ENCODE measurements around the gene GRM4. TPM values are rescaled to one million over a fixed set of nuclear protein-coding genes. Genes with fewer than 3 reads are reported as not detected.

GRM4 gene
- total RNA-seq, 1 donor from 2014 or later: not detected

- DNase-seq: no peak
- TF ChIP-seq, protein P1, sequence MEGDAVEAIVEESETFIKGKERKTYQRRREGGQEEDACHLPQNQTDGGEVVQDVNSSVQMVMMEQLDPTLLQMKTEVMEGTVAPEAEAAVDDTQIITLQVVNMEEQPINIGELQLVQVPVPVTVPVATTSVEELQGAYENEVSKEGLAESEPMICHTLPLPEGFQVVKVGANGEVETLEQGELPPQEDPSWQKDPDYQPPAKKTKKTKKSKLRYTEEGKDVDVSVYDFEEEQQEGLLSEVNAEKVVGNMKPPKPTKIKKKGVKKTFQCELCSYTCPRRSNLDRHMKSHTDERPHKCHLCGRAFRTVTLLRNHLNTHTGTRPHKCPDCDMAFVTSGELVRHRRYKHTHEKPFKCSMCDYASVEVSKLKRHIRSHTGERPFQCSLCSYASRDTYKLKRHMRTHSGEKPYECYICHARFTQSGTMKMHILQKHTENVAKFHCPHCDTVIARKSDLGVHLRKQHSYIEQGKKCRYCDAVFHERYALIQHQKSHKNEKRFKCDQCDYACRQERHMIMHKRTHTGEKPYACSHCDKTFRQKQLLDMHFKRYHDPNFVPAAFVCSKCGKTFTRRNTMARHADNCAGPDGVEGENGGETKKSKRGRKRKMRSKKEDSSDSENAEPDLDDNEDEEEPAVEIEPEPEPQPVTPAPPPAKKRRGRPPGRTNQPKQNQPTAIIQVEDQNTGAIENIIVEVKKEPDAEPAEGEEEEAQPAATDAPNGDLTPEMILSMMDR (IDR thresholded peaks at IDR 0.05; ENCODE audit: borderline replicate concordance): no peak
- H3K27me3 ChIP-seq (ENCODE audit: low read depth): no peaks in the 10 kb centered on the region
- H3K9me3 ChIP-seq (replicated peaks): no peaks in the 10 kb centered on the region
- no peak overlapping the region for H3K4me3 ChIP-seq
- no peaks in the 10 kb centered on the region for H3K36me3 ChIP-seq
- intact Hi-C loops (cut with micrococcal nuclease): no loop called here
- H3K4me1 ChIP-seq: no peaks in the 10 kb centered on the region
- H3K27ac ChIP-seq (replicated peaks): no peak overlapping the region
Observed at GRCh38 chr6:34169897-34170296, 24.0 kb upstream of the GRM4 start.

DNA sequence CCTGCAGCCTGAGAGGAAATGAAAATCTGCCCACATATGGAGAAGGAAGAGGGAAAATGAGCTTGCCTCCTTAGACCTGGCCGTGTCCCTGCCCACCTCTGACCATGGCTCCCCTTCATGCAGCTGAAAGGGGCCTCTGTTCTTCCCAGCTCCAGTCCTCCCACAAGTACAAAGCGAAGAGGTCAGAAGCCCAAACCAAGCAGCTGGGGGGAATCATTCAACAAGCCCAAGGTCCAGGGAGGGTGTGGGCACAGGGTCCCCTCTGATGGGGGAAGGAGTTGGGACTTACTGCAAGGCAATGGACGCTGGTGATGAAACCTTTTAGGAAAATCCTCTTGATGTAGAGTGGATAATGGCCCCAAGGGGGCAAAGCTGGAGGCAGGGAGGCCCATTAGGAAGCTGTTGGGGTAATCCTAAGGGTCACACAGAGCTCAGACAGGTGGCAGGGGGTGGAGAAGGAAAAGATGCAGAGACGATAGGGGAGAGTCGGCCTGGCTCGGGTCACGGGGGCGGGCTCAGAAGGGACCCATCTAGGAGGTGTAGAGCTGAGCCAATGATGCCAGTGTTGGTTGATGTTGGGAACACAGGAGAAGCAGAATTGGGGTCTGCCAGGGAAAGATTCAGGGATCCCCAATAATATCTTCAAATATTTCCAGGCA lies 16.1 kb upstream of the GRM4 start:
- Histone ChIP-seq H3K4me1 (no peaks in the 10 kb centered on the region), H3K4me3 (no peak overlapping the region), H3K9me3 (replicated peaks) (peaks cover 23% of the 10 kb centered on the region), H3K27ac (replicated peaks) (no peak overlapping the region), H3K36me3 (no peaks in the 10 kb centered on the region), H3K27me3 (ENCODE audit: low read depth) (no peaks in the 10 kb centered on the region)
- intact Hi-C loops (cut with micrococcal nuclease): no loop called here
- TF ChIP-seq, protein P1 (IDR thresholded peaks at IDR 0.05; ENCODE audit: borderline replicate concordance): no peak
- no peak for DNase-seq

DNA sequence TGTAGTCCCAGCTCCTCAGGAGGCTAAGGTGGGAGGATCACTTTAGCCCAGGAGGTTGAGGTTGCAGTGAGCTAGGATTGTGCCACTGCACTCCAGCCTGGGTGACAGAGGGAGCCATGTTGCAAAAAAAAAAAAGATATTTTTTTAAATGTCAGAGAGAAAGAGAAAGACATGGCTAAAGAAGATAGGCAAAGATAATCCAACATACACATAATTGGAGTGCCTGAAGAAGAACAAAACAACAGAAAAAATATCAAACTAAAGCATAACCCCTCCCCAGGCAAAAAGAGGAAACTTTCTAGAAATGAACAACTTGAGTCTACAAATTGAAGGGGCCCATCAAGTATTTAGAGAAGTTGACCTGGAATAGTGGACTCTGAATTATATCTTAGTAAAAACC lies 14.0 kb upstream of the GRM4 start:
- peaks cover 2% of the 10 kb centered on the region for H3K4me1 ChIP-seq
- H3K27me3 ChIP-seq (ENCODE audit: low read depth): peaks cover 19% of the 10 kb centered on the region
- H3K4me3 ChIP-seq: no peak overlapping the region
- intact Hi-C loops (cut with micrococcal nuclease): no loop called here
- DNase-seq: no peak
- no peak overlapping the region for H3K27ac ChIP-seq (replicated peaks)
- H3K9me3 ChIP-seq (replicated peaks): peaks cover 23% of the 10 kb centered on the region
- TF ChIP-seq, protein P1 (IDR thresholded peaks at IDR 0.05; ENCODE audit: borderline replicate concordance): no peak
- no peaks in the 10 kb centered on the region for H3K36me3 ChIP-seq

DNA sequence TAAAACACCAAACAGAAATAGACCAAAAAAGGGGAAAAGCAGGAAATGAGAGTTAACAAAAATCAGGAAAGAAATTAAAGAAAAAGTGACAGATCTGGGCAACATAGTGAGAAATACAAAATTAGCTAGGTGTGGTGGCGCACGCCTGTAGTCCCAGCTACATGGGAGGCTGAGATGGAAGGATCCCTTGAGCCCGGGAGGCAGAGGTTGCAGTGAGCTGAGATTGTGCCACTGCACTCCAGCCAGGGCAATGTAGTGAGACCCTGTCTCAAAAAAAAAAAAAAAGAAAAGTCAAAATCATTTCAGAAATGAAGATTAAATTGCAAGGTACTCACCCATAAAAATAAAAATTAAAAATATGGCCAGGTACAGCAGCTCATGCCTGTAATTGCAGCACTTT lies 13.0 kb upstream of the GRM4 start:
- Histone ChIP-seq H3K9me3 (replicated peaks) (peaks cover 23% of the 10 kb centered on the region), H3K36me3 (no peaks in the 10 kb centered on the region), H3K27ac (replicated peaks) (no peak overlapping the region), H3K4me3 (no peak overlapping the region), H3K27me3 (ENCODE audit: low read depth) (peaks cover 28% of the 10 kb centered on the region), H3K4me1 (peaks cover 7% of the 10 kb centered on the region)
- TF ChIP-seq, protein P1 (IDR thresholded peaks at IDR 0.05; ENCODE audit: borderline replicate concordance): no peak
- intact Hi-C loops (cut with micrococcal nuclease): no loop called here
- DNase-seq: no peak

GRCh38 chr6:34157851-34158250 lies 12.0 kb upstream of the GRM4 start:
- peaks cover 23% of the 10 kb centered on the region for H3K9me3 ChIP-seq (replicated peaks)
- no peak for DNase-seq
- no peak overlapping the region for H3K4me3 ChIP-seq
- TF ChIP-seq, protein P1 (IDR thresholded peaks at IDR 0.05; ENCODE audit: borderline replicate concordance): no peak
- H3K27me3 ChIP-seq (ENCODE audit: low read depth): peaks cover 39% of the 10 kb centered on the region
- peaks cover 7% of the 10 kb centered on the region for H3K4me1 ChIP-seq
- H3K36me3 ChIP-seq: no peaks in the 10 kb centered on the region
- intact Hi-C loops (cut with micrococcal nuclease): no loop called here
- H3K27ac ChIP-seq (replicated peaks): no peak overlapping the region
